Measurements from ENCODE around the gene GMPS.
"Not testable (repeated sequence)": the region's sequence is repeated elsewhere in the genome, so short reads cannot be mapped to it uniquely, and the experiment has no call there.

The GMPS gene

GRCh38 chr3:155861476-155862183 lies 8.8 kb upstream of the GMPS start:
- Histone ChIP-seq H3K4me3 (replicated peaks; ENCODE audit: low read depth, low read length) (no peak overlapping the region), H3K27me3 (replicated peaks; ENCODE audit: control insufficient read depth, insufficient read depth, low read length) (no peaks in the 10 kb centered on the region), H3K36me3 (ENCODE audit: control insufficient read depth, insufficient read depth, low read length) (no peaks in the 10 kb centered on the region)
- TF ChIP-seq, protein P1, sequence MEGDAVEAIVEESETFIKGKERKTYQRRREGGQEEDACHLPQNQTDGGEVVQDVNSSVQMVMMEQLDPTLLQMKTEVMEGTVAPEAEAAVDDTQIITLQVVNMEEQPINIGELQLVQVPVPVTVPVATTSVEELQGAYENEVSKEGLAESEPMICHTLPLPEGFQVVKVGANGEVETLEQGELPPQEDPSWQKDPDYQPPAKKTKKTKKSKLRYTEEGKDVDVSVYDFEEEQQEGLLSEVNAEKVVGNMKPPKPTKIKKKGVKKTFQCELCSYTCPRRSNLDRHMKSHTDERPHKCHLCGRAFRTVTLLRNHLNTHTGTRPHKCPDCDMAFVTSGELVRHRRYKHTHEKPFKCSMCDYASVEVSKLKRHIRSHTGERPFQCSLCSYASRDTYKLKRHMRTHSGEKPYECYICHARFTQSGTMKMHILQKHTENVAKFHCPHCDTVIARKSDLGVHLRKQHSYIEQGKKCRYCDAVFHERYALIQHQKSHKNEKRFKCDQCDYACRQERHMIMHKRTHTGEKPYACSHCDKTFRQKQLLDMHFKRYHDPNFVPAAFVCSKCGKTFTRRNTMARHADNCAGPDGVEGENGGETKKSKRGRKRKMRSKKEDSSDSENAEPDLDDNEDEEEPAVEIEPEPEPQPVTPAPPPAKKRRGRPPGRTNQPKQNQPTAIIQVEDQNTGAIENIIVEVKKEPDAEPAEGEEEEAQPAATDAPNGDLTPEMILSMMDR (IDR thresholded peaks at IDR 0.05; ENCODE audit: insufficient read depth, low read length, poor library complexity, severe bottlenecking): no peak
- no peak for DNase-seq (ENCODE audit: extremely low read depth, insufficient read length)

GRCh38 chr3:155862290-155862982 lies 8.0 kb upstream of the GMPS start:
- H3K4me3 ChIP-seq (replicated peaks; ENCODE audit: low read depth, low read length); H3K27me3 ChIP-seq (replicated peaks; ENCODE audit: control insufficient read depth, insufficient read depth, low read length); DNase-seq (ENCODE audit: extremely low read depth, insufficient read length); H3K36me3 ChIP-seq (ENCODE audit: control insufficient read depth, insufficient read depth, low read length): not testable (repeated sequence)

GRCh38 chr3:155863072-155863784 lies 7.2 kb upstream of the GMPS start:
- Histone ChIP-seq H3K36me3 (ENCODE audit: control insufficient read depth, insufficient read depth, low read length) (no peaks in the 10 kb centered on the region), H3K4me3 (replicated peaks; ENCODE audit: low read depth, low read length) (no peak overlapping the region), H3K27me3 (replicated peaks; ENCODE audit: control insufficient read depth, insufficient read depth, low read length) (no peaks in the 10 kb centered on the region)
- TF ChIP-seq, protein P1 (IDR thresholded peaks at IDR 0.05; ENCODE audit: insufficient read depth, low read length, poor library complexity, severe bottlenecking): no peak
- DNase-seq (ENCODE audit: extremely low read depth, insufficient read length): no peak

DNA sequence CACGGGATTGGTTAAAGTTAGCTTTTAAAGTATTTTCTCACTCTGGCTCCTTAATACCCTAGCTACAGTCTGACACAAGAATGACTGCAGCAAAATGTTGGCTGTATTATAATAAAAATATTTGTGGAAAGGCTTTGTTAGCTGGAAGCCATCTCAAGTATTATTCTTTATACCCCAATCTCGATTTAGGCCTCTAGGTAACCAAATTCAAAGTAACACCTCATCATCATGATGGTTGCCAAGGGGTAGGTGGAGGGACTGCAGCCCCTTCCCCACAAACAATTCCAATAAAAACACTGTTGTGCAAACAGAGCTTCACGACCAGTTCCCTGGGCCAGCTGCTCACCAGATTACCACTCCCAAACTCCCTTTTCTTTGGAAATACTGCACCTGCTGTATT lies 759 bp upstream of the GMPS start:
- H3K27me3 ChIP-seq (replicated peaks; ENCODE audit: control insufficient read depth, insufficient read depth, low read length): no peaks in the 10 kb centered on the region
- no peaks in the 10 kb centered on the region for H3K36me3 ChIP-seq (ENCODE audit: control insufficient read depth, insufficient read depth, low read length)
- H3K4me3 ChIP-seq (replicated peaks; ENCODE audit: low read depth, low read length): peak overlapping the region; percentile 72
- DNase-seq (ENCODE audit: extremely low read depth, insufficient read length): no peak
- TF ChIP-seq, protein P1 (IDR thresholded peaks at IDR 0.05; ENCODE audit: insufficient read depth, low read length, poor library complexity, severe bottlenecking): no peak

DNA sequence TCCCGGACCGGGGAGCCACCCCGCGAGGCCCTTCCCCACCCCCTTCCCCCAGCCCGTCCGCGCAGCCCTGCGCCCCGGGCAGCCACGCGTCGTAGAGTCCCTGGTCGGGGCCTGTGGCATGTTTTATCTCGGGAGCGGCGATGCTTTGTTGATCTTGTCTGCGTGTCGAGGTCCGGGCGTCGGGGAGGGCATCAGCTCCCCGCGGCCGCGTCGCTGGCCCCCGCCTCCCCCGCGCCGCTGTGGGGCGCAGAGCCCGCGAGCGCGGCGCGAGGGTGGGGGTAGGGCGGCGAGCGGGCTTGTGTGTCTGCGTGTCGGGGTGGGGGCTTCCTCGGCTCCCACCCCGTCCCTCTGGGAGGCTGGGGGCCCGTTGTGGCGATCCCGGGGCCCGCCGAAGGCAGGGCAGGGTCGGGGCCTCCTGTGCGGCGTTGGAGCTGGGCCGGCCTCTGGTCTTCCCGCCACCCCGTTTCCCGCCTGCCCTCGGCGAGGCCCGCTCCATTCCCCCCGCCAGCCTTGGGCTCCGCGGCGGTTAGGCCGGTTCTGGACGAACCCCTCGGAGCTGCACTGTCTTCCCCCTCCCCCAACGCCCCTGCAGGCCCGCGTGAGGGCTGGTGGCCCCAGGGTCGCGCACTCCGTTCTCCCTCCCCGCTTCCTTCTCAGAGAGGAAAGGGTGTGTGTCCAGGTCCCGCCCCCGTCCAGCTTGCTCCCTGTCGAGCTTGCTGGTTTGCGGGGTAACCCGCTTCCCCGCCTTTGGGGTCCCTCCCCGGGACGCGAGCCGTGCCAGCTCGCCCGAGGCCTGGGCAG lies 695 bp downstream of the GMPS start:
- no peaks in the 10 kb centered on the region for H3K27me3 ChIP-seq (replicated peaks; ENCODE audit: control insufficient read depth, insufficient read depth, low read length)
- DNase-seq (ENCODE audit: extremely low read depth, insufficient read length): peak; percentile 69
- TF ChIP-seq, protein P1 (IDR thresholded peaks at IDR 0.05; ENCODE audit: insufficient read depth, low read length, poor library complexity, severe bottlenecking): no peak
- H3K36me3 ChIP-seq (ENCODE audit: control insufficient read depth, insufficient read depth, low read length): no peaks in the 10 kb centered on the region
- peak overlapping the region; percentile 98 for H3K4me3 ChIP-seq (replicated peaks; ENCODE audit: low read depth, low read length)
